GM12873 (cell line): ENCODE data around the gene FDX2.

Source experiments
- TF ChIP-seq, protein P1 (sequence below): IDR thresholded peaks from 2 replicates; pipeline ENCODE4 v1.5.1; 2012; ENCODE audit warnings: low read depth, mild to moderate bottlenecking, moderate library complexity, low read length, control low read depth; ENCODE audit not compliant: insufficient read depth; ENCODE audit errors: missing control alignments

The FDX2 gene

DNA sequence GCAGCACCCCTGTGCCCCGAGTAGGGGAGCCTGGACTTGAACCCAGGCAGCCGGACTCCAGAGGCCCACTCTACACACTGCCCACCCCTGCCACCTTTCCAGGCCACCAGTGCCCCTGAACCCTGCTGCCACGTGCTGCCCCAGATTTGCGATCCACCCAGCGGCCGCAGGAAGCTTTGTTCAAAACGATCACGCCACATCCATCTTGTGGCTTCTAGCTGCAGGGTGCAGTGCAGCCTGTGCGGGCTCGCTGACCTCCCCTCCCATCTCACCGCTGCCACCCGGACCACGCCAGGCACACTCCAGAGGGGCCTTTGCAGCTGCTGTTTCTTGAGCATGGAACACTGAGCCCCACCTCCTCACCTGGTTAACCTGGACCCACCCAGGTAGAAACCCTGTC is 13.7 kb upstream of the FDX2 start:
- TF ChIP-seq, protein P1, sequence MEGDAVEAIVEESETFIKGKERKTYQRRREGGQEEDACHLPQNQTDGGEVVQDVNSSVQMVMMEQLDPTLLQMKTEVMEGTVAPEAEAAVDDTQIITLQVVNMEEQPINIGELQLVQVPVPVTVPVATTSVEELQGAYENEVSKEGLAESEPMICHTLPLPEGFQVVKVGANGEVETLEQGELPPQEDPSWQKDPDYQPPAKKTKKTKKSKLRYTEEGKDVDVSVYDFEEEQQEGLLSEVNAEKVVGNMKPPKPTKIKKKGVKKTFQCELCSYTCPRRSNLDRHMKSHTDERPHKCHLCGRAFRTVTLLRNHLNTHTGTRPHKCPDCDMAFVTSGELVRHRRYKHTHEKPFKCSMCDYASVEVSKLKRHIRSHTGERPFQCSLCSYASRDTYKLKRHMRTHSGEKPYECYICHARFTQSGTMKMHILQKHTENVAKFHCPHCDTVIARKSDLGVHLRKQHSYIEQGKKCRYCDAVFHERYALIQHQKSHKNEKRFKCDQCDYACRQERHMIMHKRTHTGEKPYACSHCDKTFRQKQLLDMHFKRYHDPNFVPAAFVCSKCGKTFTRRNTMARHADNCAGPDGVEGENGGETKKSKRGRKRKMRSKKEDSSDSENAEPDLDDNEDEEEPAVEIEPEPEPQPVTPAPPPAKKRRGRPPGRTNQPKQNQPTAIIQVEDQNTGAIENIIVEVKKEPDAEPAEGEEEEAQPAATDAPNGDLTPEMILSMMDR, result no peak

DNA sequence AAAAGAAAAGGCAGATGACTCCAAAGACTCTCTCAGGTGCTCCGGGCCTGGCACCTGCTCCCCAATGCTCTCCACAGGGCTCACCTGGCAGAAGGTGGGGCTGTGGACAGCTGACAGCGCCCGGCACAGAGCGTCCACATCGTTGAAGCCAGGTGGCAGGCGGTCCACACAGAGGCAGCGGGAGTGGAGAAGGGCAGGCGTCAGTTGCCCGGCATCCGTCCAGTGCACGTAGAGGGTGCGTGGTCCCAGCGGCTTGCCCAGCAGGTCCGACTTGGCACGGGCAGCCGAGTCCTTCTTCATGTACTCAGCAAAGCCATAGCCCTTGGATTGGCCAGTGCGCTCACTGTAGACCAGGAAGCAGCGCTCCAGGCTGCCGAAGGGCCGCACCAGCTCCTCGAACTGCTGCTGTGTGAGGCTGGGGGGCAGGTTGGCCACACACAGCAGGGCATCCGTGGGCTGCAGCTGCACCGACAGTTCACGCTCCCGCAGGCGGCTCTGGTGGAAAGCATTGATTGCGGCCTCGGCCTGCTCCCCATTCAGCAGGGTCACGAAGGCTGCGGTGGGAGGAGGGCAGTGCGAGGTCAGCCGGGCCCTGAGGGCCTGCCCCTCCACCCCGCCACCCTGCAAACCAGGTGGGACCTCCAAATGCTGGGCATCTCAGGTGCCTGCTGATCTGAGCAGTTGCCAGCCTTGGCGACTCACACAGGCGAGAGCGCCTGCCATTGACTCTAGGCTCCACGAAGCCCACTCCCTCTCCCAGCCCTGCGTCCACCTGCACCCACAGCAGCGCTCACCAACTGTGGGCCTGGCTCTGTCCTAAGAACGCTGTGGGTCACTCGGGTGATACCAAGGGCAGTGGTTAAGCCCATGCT is 13.0 kb upstream of the FDX2 start:
- TF ChIP-seq, protein P1, result no peak

DNA sequence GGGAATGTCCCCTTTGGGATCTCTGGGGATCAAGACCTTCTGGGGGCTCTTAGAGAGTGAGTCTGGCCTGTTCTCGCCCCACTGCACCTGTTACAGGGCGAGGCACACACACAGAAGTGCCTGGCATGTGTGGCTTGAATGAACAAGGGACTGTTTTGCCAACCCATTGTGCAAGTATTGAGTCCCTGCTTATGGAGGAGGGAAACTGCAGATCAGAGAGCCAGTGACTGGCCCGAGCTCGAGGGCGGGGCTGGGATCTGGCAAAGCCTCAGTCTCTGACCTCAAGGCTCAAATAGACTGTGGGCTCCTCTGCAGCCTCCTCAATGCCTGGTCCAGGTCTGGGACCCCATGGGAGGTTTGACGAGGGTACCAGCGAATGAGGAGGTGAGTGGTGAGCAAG is 12.0 kb upstream of the FDX2 start:
- TF ChIP-seq, protein P1, result no peak

DNA sequence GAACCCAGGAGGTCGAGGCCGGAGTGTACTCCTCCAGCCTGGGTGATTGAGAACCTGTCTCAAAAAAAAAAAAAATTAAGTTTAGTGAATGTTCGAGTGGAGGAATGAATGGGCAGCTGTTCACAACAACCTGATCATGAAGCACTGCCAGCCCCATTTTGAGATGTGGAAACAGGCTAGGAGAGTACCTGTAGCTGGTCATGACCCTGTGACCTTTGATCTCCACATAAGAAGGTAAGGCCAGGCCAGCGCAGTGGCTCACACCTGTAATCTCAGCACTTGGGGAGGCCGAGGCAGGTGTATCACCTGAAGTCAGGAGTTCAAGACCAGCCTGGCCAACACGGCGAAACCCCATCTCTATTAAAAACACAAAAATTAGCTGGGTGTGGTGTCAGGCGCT is 9.9 kb upstream of the FDX2 start:
- TF ChIP-seq, protein P1, result no peak

DNA sequence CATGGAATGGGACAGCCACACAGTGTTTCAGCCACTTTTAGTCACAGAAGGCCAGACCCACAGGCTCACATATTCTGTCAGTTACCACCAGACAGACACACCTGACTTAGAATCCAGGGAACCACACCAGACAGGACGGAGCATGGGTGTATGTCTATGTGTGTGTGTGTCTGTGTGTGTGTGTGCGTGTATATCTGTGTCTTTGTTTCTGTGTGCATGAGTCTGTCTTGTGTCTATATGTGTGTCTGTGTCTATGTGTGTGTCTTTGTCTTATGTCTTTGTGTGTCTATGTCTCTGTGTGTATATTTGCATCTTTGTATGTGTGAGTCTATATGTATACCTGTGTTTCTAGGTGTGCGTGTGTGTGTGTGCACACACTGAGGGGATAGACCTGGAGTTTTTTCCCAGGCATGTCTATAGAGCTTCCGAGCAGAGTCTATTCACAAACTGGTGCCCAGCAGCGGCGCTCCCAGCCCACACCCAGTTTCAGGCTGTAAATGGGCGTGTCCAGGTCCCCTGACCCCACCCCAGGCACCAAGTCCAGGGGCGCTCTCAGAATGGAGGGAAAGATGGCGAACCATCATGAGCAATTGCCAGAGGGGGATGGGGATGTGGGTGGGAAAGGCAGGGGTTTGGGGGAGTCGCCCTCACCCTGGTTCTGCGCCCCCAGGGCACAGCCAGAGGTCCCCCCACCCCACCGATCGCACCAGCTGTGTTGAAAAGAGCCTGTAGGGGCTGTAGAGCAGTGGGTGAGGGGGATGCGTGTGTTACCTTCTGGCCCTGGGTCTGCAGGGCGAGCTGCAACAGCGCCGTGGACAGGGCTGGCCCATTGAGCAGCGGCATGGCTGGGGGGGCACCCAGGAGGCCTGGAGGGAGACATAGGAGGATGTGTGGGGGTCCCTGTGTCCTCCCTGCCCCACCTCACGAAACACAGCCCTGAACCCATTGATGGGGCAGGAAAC is 6.3 kb upstream of the FDX2 start:
- TF ChIP-seq, protein P1, result no peak

DNA sequence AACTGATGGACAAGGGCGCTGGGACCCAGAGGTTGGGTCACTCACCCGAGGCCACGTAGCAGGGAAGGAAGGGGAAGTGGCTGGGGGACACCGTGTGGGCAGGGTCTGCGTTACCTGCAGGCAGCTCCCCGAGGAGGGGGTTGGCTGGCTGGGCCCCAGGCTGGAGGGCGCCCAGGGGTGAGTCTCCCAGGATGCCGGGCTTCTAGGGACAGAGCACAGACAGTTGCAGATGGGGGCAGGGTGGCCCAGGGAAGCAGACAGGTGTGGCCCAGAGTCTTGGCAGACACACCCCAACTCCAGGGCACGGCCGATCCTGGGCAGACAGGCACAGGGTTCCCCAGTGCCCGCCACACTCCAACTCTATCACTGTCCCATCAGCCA is 5.6 kb upstream of the FDX2 start:
- TF ChIP-seq, protein P1, result no peak
